ENCODE data around the gene LIN7B. TPM values are rescaled to one million over a fixed set of nuclear protein-coding genes. Genes with fewer than 3 reads are reported as not detected.
A peak's percentile ranks its signal among the peaks of the same experiment; 100 is the strongest.
"Not testable (repeated sequence)": the region's sequence is repeated elsewhere in the genome, so short reads cannot be mapped to it uniquely, and the experiment has no call there.

Gene LIN7B
- total RNA-seq, 4 donors from 2014 or later: 6.5 to 19.8 (median 13.2) TPM

DNA sequence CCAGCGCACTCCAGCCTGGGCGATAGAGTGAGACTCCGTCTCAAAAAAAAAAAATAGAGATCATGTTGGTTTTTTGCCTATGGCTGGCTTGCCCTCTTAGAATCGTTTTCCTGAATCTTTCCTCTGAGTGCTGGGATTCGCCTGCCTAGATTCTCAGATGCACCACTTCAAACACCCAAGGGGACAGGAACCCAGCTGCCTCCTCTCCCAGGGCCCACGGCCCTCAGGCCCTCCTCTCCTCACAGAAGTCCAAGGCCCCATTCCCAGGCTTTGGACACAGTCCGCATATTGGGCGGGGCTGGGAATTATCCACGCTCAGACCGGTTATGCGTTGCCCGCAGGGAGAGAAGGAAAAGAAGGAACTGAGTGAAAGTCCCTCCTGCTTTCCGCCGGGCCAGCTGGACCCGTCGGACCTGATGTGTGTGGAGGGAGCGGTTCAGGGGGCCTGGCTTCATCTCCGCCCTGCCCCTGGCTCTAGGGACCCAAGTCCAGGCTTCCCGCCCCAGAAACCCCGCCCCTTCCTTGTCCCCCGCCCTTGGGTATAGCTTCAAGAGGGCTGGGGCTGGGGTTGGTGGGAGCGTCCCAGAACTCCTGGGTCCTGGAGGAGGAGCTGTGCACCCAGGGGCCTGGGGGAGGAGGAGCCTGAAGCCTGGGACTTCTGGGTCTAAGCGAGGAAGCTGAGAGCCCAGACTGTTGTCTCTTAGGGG is 11.0 kb downstream of the LIN7B start:
- no peaks in the 10 kb centered on the region for H3K9me3 ChIP-seq
- no peak overlapping the region for H3K4me3 ChIP-seq
- WGBS, 2 donors (ENCODE audit: low coverage in 1 of 2): 52 to 72% methylated on average over 5 of the region's 23 CpGs
- H3K27ac ChIP-seq: no peak overlapping the region
- TF ChIP-seq, protein P1, sequence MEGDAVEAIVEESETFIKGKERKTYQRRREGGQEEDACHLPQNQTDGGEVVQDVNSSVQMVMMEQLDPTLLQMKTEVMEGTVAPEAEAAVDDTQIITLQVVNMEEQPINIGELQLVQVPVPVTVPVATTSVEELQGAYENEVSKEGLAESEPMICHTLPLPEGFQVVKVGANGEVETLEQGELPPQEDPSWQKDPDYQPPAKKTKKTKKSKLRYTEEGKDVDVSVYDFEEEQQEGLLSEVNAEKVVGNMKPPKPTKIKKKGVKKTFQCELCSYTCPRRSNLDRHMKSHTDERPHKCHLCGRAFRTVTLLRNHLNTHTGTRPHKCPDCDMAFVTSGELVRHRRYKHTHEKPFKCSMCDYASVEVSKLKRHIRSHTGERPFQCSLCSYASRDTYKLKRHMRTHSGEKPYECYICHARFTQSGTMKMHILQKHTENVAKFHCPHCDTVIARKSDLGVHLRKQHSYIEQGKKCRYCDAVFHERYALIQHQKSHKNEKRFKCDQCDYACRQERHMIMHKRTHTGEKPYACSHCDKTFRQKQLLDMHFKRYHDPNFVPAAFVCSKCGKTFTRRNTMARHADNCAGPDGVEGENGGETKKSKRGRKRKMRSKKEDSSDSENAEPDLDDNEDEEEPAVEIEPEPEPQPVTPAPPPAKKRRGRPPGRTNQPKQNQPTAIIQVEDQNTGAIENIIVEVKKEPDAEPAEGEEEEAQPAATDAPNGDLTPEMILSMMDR (IDR thresholded peaks at IDR 0.05): no peak
- H3K36me3 ChIP-seq: no peaks in the 10 kb centered on the region
- no peaks in the 10 kb centered on the region for H3K27me3 ChIP-seq
- no peak for ATAC-seq
- H3K4me1 ChIP-seq: peaks cover 0 to 24% (median 12%) of the 10 kb centered on the region in 3 donors

DNA sequence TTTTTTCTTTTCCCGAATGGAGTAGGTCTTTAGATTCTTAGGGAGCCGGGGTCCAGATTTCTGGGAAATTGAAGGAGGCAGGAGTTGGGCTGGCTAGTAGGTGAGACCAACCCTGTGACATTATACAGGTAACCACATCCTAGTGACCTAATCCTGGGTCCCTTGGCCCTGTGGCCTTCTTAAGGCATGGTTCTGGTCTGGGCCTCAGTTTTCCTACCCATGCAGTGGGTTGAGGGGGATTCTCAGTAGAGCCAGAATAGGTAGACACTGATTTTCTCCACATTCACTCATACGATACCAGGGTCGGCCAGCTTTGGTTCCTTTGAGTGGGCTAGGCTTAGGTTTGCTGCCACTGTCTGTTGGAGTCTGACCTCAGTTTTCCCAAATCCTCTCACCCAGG is 12.4 kb downstream of the LIN7B start:
- H3K27ac ChIP-seq: no peak overlapping the region
- no peak for TF ChIP-seq POLR2AphosphoS5 (IDR thresholded peaks at IDR 0.05)
- no peak for TF ChIP-seq EP300 (IDR thresholded peaks at IDR 0.05)
- TF ChIP-seq, protein P1 (IDR thresholded peaks at IDR 0.05): no peak
- TF ChIP-seq POLR2A (IDR thresholded peaks at IDR 0.05): no peak
- WGBS, 2 donors (ENCODE audit: low coverage in 1 of 2): 100% methylated on average over 1 of the region's 4 CpGs; no CpG with 5 or more reads in 1 of the 2 donors
- no peak overlapping the region for H3K4me3 ChIP-seq
- H3K36me3 ChIP-seq: no peaks in the 10 kb centered on the region
- H3K9me3 ChIP-seq: no peaks in the 10 kb centered on the region
- peaks cover 0 to 20% (median 9%) of the 10 kb centered on the region in 3 donors for H3K4me1 ChIP-seq
- no peak for ATAC-seq
- H3K27me3 ChIP-seq: no peaks in the 10 kb centered on the region

DNA sequence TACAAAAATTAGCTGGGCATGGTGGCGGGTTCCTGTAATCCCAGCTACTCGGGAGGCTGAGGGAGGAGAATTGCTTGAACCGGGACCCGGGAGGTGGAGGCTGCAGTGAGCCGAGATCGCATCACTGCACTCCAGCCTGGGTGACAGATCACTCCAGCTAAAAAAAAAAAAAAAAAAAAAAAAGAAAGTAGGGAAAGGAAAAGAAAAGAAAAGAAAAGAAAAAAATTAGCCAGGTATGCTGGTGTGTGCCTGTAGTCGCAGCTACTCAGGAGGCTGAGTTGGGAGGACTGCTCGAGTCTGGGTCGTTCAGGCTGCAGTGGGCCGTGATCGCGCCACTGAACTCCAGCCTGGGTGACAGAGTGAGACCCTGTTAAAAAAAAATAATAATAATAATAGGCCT is 13.1 kb downstream of the LIN7B start:
- peak overlapping the region in 2 of 4 donors; percentile 80 to 81 for H3K27ac ChIP-seq
- not testable (repeated sequence) for ATAC-seq, H3K27me3 ChIP-seq, H3K9me3 ChIP-seq, H3K36me3 ChIP-seq, H3K4me3 ChIP-seq
- peaks cover 0 to 20% (median 9%) of the 10 kb centered on the region in 3 donors for H3K4me1 ChIP-seq
- 87 to 100% methylated on average over 6 to 10 of the region's 12 CpGs for whole genome bisulfite sequencing, 2 donors (ENCODE audit: low coverage in 1 of 2)

DNA sequence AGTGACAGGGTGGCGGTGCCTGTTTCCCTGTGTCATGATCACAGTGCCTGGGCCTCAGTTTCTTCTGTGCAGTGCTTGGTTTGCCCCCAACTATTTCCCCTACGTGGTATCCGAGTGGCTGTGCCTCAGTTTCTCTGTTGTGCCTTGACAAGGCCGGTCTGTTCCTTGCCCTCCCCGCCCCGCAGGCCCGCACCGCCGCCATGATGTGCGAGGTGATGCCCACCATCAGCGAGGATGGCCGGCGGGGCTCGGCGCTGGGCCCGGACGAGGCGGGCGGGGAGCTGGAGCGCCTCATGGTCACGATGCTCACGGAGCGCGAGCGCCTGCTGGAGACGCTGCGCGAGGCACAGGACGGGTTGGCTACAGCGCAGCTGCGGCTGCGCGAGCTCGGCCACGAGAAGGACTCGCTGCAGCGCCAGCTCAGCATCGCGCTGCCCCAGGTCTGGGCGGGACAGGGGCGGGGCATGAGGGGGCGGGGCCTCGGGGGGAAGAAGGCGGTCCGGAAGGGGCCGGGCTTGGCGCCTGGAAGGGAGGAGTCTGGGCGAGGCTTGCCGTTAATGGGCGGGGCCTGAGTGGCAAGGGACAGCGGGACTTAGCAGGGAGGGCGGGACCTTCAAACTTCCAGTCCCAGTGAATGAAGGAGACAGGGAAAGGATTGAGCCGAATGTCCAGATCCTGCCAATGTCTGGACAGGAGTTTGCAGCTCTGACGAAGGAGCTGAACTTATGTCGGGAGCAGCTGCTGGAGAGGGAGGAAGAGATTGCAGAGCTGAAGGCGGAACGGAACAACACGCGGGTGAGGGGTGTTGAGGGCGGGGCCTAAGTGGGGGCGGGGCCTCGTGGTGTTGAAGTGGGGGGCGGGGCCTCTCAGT is 13.7 kb downstream of the LIN7B start:
- Histone ChIP-seq H3K27ac (peak overlapping the region in 3 of 4 donors; percentile 77 to 81 (median 80)), H3K36me3 (no peaks in the 10 kb centered on the region), H3K27me3 (no peaks in the 10 kb centered on the region), H3K4me3 (peak overlapping the region in 1 of 2 donors; percentile 39), H3K9me3 (no peaks in the 10 kb centered on the region), H3K4me1 (peaks cover 0 to 21% (median 9%) of the 10 kb centered on the region in 3 donors)
- ATAC-seq: peak; percentile 97
- TF ChIP-seq, protein P1 (IDR thresholded peaks at IDR 0.05): peak in 3 of 4 experiments; percentile 40 to 51 (median 47)
- TF ChIP-seq EP300 (IDR thresholded peaks at IDR 0.05) (no peak), POLR2A (IDR thresholded peaks at IDR 0.05) (no peak)
- 2 to 9% methylated on average over 11 of the region's 63 CpGs for WGBS, 2 donors (ENCODE audit: low coverage in 1 of 2)

DNA sequence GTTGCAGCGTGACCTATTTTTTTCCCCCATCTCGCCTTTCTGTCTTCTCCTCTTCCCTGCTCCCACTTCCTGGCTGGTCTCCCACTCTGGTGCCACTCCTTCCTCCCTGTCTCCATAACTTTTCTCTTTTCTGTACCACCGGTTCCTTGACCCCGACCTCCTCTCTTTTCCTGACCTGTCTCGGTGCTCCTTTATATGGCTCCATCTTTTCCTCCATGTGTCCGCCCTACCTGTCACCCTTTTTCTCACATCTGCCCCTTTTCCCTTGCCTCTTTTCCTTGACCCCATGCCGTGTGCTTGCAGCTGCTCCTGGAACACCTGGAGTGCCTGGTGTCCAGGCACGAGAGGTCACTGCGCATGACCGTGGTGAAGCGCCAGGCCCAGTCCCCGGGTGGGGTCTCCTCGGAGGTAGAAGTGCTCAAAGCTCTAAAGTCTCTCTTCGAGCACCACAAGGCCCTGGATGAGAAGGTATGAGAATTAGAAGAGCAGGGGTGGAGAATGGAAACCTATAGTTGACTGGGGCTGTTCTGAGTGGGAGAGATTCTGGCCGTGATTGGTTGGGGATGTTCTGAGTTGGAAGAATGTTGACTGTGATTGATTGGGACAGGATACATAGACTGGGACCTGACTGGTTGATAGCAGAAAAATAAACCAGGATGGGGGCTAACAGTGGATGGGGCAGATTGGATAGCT is 14.5 kb downstream of the LIN7B start:
- 33 to 37% methylated on average over 7 to 8 of the region's 15 CpGs for WGBS, 2 donors (ENCODE audit: low coverage in 1 of 2)
- no peaks in the 10 kb centered on the region for H3K27me3 ChIP-seq
- peaks cover 0 to 29% (median 17%) of the 10 kb centered on the region in 3 donors for H3K4me1 ChIP-seq
- no peak for ATAC-seq
- TF ChIP-seq, protein P1 (IDR thresholded peaks at IDR 0.05): no peak
- no peak for TF ChIP-seq POLR2A (IDR thresholded peaks at IDR 0.05)
- TF ChIP-seq POLR2AphosphoS5 (IDR thresholded peaks at IDR 0.05): no peak
- no peaks in the 10 kb centered on the region for H3K36me3 ChIP-seq
- H3K4me3 ChIP-seq: peak overlapping the region in 1 of 2 donors; percentile 39
- peak overlapping the region in 3 of 4 donors; percentile 61 to 81 (median 80) for H3K27ac ChIP-seq
- no peaks in the 10 kb centered on the region for H3K9me3 ChIP-seq

Data from gastroesophageal sphincter (tissue), 4 donors.